Breast epithelium (tissue), 4 donors: Measurements from ENCODE around the gene PIGU. TPM values are rescaled to one million over a fixed set of nuclear protein-coding genes. Genes with fewer than 3 reads are reported as not detected.

Source experiments
- DNase-seq, 2 donors: peaks; one replicate each; pipeline ENCODE4 v3.0.0-alpha.2; 2019; ENCODE audit warnings: low spot score in 2 of 2
- H3K27ac ChIP-seq, 2 donors: fragments of 200-600 bp; sonication (generic) in 1 of 2; one replicate each; pipeline ENCODE4 v1.5.1; 2016 to 2019; ENCODE audit warnings: mild to moderate bottlenecking in 1 of 2
- H3K27me3 ChIP-seq, 2 donors: fragments of 200-600 bp; sonication (generic) in 1 of 2; one replicate each; pipeline versions ENCODE4 v1.5.1 to v1.6.0; 2017 to 2019; ENCODE audit warnings: control low read depth in 1 of 2, mild to moderate bottlenecking in 1 of 2
- H3K36me3 ChIP-seq: fragments of 200-600 bp; one replicate; pipeline ENCODE4 v1.5.1; 2019
- H3K4me1 ChIP-seq, 2 donors: fragments of 200-600 bp; sonication (generic); one replicate each; pipeline ENCODE4 v1.5.1; 2016 to 2019; ENCODE audit warnings: control low read depth in 1 of 2
- H3K4me3 ChIP-seq, 3 donors: fragments of 200-600 bp; sonication (generic); 1 replicate in 2 of 3; 2 replicates in 1 of 3; pipeline ENCODE4 v1.5.1; 2016 to 2019; ENCODE audit warnings: mild to moderate bottlenecking in 3 of 3, moderate library complexity in 2 of 3
- H3K9me3 ChIP-seq, 2 donors: fragments of 200-600 bp; sonication (generic) in 1 of 2; one replicate each; pipeline ENCODE4 v1.5.1; 2016 to 2019; ENCODE audit warnings: control low read depth in 1 of 2
- CTCF ChIP-seq, 3 donors: fragments of 450-650 bp; IDR thresholded peaks; one replicate each; pipeline ENCODE4 v1.5.1; 2016 to 2017; ENCODE audit warnings: antibody characterized with exemption in 3 of 3, mild to moderate bottlenecking in 3 of 3, moderate library complexity in 3 of 3
- POLR2A ChIP-seq: fragments of 450-650 bp; IDR thresholded peaks from one replicate; pipeline ENCODE4 v1.6.1; 2016; ENCODE audit warnings: antibody characterized with exemption, mild to moderate bottlenecking, moderate library complexity
- POLR2AphosphoS5 ChIP-seq, 3 donors: sonication (generic); formaldehyde crosslinking; IDR thresholded peaks; one replicate each; pipeline ENCODE4 v1.6.1; 2017; ENCODE audit warnings: antibody characterized with exemption in 3 of 3
- intact Hi-C: fragments of 100-400 bp; cut with DNase I; formaldehyde crosslinking; loops from one replicate; pipeline ENCODE4 v1.15.1; 2023; ENCODE audit warnings: low total_unique reads
- total RNA-seq, 3 donors: library from RNA; depleted of rRNA; stranded (reverse); fragments of >200 nt; gene quantifications; one replicate each; pipeline ENCODE4 v1.1.0, GENCODE V29; 2016

The PIGU gene
- total RNA-seq, 3 donors from 2014 or later = 7.4 to 16.1 (median 15.8) TPM

- intact Hi-C loops = loop anchor here (10.0 kb wide), 1 partner anchor 169 kb away; the partner anchor contains the start of gene TP53INP2
- no peak overlapping the region for H3K4me3 ChIP-seq
- H3K27ac ChIP-seq = no peak overlapping the region
- no peaks in the 10 kb centered on the region for H3K4me1 ChIP-seq
- peaks cover 4% of the 10 kb centered on the region for H3K36me3 ChIP-seq
- H3K27me3 ChIP-seq = no peaks in the 10 kb centered on the region
- no peaks in the 10 kb centered on the region for H3K9me3 ChIP-seq
- DNase-seq = no peak
- no peak for TF ChIP-seq CTCF (IDR thresholded peaks at IDR 0.05)
- TF ChIP-seq POLR2AphosphoS5 (IDR thresholded peaks at IDR 0.05) = no peak
- no peak for TF ChIP-seq POLR2A
These were observed 141.5 kb downstream of the PIGU start for GRCh38 chr20:34535301-34535840.

- Histone ChIP-seq H3K27me3 (no peaks in the 10 kb centered on the region), H3K9me3 (no peaks in the 10 kb centered on the region), H3K27ac (no peak overlapping the region), H3K4me1 (no peaks in the 10 kb centered on the region), H3K36me3 (no peaks in the 10 kb centered on the region), H3K4me3 (no peak overlapping the region)
- no peak for DNase-seq
- intact Hi-C loops = loop anchor here (10.0 kb wide), 1 partner anchor 170 kb away; the partner anchor contains the start of gene TP53INP2
- TF ChIP-seq POLR2A = no peak
- no peak for TF ChIP-seq POLR2AphosphoS5 (IDR thresholded peaks at IDR 0.05)
- TF ChIP-seq CTCF (IDR thresholded peaks at IDR 0.05) = no peak
These were observed 142.3 kb downstream of the PIGU start for GRCh38 chr20:34534391-34535165.

GRCh38 chr20:34532756-34533155, 144.1 kb downstream of the PIGU start:
- H3K4me3 ChIP-seq = no peak overlapping the region
- intact Hi-C loops = loop anchor here (10.0 kb wide), 1 partner anchor 172 kb away; the partner anchor contains the start of gene TP53INP2
- TF ChIP-seq POLR2AphosphoS5 (IDR thresholded peaks at IDR 0.05) = no peak
- no peak for TF ChIP-seq CTCF (IDR thresholded peaks at IDR 0.05)
- no peak for TF ChIP-seq POLR2A
- no peaks in the 10 kb centered on the region for H3K9me3 ChIP-seq
- DNase-seq = no peak
- H3K4me1 ChIP-seq = no peaks in the 10 kb centered on the region
- H3K27me3 ChIP-seq = no peaks in the 10 kb centered on the region
- H3K36me3 ChIP-seq = no peaks in the 10 kb centered on the region
- no peak overlapping the region for H3K27ac ChIP-seq

GRCh38 chr20:34532320-34532719, 144.6 kb downstream of the PIGU start:
- Histone ChIP-seq H3K9me3 (no peaks in the 10 kb centered on the region), H3K36me3 (no peaks in the 10 kb centered on the region), H3K4me1 (no peaks in the 10 kb centered on the region), H3K27ac (no peak overlapping the region), H3K27me3 (no peaks in the 10 kb centered on the region), H3K4me3 (no peak overlapping the region)
- TF ChIP-seq POLR2AphosphoS5 (IDR thresholded peaks at IDR 0.05) (no peak), POLR2A (no peak), CTCF (IDR thresholded peaks at IDR 0.05) (no peak)
- intact Hi-C loops = loop anchor here (10.0 kb wide), 1 partner anchor 172 kb away; the partner anchor contains the start of gene TP53INP2
- DNase-seq = no peak

- Histone ChIP-seq H3K27ac (no peak overlapping the region), H3K4me3 (no peak overlapping the region), H3K4me1 (peaks cover 0 to 5% of the 10 kb centered on the region in 2 donors), H3K9me3 (no peaks in the 10 kb centered on the region), H3K27me3 (no peaks in the 10 kb centered on the region), H3K36me3 (no peaks in the 10 kb centered on the region)
- DNase-seq = no peak
- intact Hi-C loops = loop anchor here (10.0 kb wide), 1 partner anchor 173 kb away; the partner anchor contains the start of gene TP53INP2
- TF ChIP-seq CTCF (IDR thresholded peaks at IDR 0.05) (no peak), POLR2AphosphoS5 (IDR thresholded peaks at IDR 0.05) (no peak), POLR2A (no peak)
These were observed 145.2 kb downstream of the PIGU start for GRCh38 chr20:34531608-34532265.
